Measurements from ENCODE around the gene XPNPEP3.

XPNPEP3 gene

GRCh38 chr22:40950962-40951794 lies 94.2 kb downstream of the XPNPEP3 start, which contains the start of gene RBX1 (continued):
- TF ChIP-seq ZNF10 (tag by site-specific recombination; IDR thresholded peaks at IDR 0.05) (no peak), ZNF610 (tag by site-specific recombination; IDR thresholded peaks at IDR 0.05; ENCODE audit: borderline replicate concordance) (peak; percentile 48; the same call in 1 of the 2 replicates), ZIC2 (tag by site-specific recombination; IDR thresholded peaks at IDR 0.05) (no peak), ZNF248 (tag by site-specific recombination; IDR thresholded peaks at IDR 0.05) (no peak), ZNF174 (tag by site-specific recombination; IDR thresholded peaks at IDR 0.05) (no peak), TRIM28 (IDR thresholded peaks at IDR 0.05; ENCODE audit: borderline replicate concordance, low read length) (no peak), ZNF266 (tag by site-specific recombination; IDR thresholded peaks at IDR 0.05; ENCODE audit: low read depth) (no peak), ZNF571 (tag by site-specific recombination; IDR thresholded peaks at IDR 0.05) (no peak), ZNF596 (tag by site-specific recombination; IDR thresholded peaks at IDR 0.05) (no peak), KLF1 (tag by site-specific recombination; IDR thresholded peaks at IDR 0.05) (peak; percentile 94), ZNF76 (tag by site-specific recombination; IDR thresholded peaks at IDR 0.05; ENCODE audit: borderline replicate concordance, low read depth) (no peak; the same call in 1 of the 2 replicates), ZNF629 (tag by site-specific recombination; IDR thresholded peaks at IDR 0.05) (peak; percentile 70; the same call in 1 of the 2 replicates), ZNF560 (tag by site-specific recombination; IDR thresholded peaks at IDR 0.05; ENCODE audit: borderline replicate concordance) (no peak), ZNF354C (tag by site-specific recombination; IDR thresholded peaks at IDR 0.05; ENCODE audit: borderline replicate concordance, low read depth) (no peak), ZNF561 (tag by site-specific recombination; IDR thresholded peaks at IDR 0.05; ENCODE audit: borderline replicate concordance) (0 out of 2 replicates have a peak, but pooled peaks have one; percentile 15), ZNF670 (tag by site-specific recombination; IDR thresholded peaks at IDR 0.05; ENCODE audit: low read depth) (no peak), ZBTB20 (tag by site-specific recombination; IDR thresholded peaks at IDR 0.05) (no peak; the same call in 1 of the 2 replicates), ZNF555 (tag by site-specific recombination; conservative IDR thresholded peaks at IDR 0.05) (no peak), ZNF473 (tag by site-specific recombination; IDR thresholded peaks at IDR 0.05) (no peak), ZNF426 (tag by site-specific recombination; IDR thresholded peaks at IDR 0.05) (no peak), ZNF2 (tag by site-specific recombination; IDR thresholded peaks at IDR 0.05) (peak; percentile 88), ZNF146 (tag by site-specific recombination; IDR thresholded peaks at IDR 0.05) (no peak), SALL2 (tag by site-specific recombination; IDR thresholded peaks at IDR 0.05; ENCODE audit: borderline replicate concordance) (no peak), ZNF112 (tag by site-specific recombination; IDR thresholded peaks at IDR 0.05) (no peak), SETDB1 (IDR thresholded peaks at IDR 0.05; ENCODE audit: insufficient read length, low read length) (no peak), REPIN1 (tag by site-specific recombination; IDR thresholded peaks at IDR 0.05; ENCODE audit: low read depth) (no peak), ZNF140 (tag by site-specific recombination; IDR thresholded peaks at IDR 0.05) (no peak), RBAK (tag by site-specific recombination; IDR thresholded peaks at IDR 0.05) (no peak), ZNF777 (tag by site-specific recombination; IDR thresholded peaks at IDR 0.05; ENCODE audit: borderline replicate concordance) (no peak; the same call in 1 of the 2 replicates), KLF8 (tag by site-specific recombination; IDR thresholded peaks at IDR 0.05) (peak; percentile 95), INSM2 (tag by site-specific recombination; IDR thresholded peaks at IDR 0.05) (0 out of 2 replicates have a peak, but pooled peaks have one; percentile 20), GLI4 (tag by site-specific recombination; IDR thresholded peaks at IDR 0.05) (no peak)
- TF ChIP-seq, protein P1, sequence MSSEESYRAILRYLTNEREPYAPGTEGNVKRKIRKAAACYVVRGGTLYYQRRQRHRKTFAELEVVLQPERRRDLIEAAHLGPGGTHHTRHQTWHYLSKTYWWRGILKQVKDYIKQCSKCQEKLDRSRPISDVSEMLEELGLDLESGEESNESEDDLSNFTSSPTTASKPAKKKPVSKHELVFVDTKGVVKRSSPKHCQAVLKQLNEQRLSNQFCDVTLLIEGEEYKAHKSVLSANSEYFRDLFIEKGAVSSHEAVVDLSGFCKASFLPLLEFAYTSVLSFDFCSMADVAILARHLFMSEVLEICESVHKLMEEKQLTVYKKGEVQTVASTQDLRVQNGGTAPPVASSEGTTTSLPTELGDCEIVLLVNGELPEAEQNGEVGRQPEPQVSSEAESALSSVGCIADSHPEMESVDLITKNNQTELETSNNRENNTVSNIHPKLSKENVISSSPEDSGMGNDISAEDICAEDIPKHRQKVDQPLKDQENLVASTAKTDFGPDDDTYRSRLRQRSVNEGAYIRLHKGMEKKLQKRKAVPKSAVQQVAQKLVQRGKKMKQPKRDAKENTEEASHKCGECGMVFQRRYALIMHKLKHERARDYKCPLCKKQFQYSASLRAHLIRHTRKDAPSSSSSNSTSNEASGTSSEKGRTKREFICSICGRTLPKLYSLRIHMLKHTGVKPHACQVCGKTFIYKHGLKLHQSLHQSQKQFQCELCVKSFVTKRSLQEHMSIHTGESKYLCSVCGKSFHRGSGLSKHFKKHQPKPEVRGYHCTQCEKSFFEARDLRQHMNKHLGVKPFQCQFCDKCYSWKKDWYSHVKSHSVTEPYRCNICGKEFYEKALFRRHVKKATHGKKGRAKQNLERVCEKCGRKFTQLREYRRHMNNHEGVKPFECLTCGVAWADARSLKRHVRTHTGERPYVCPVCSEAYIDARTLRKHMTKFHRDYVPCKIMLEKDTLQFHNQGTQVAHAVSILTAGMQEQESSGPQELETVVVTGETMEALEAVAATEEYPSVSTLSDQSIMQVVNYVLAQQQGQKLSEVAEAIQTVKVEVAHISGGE (tag by site-specific recombination; conservative IDR thresholded peaks at IDR 0.05; ENCODE audit: low read depth), result peak; percentile 40; the same call in 1 of the 2 replicates
- TF ChIP-seq, protein P2, sequence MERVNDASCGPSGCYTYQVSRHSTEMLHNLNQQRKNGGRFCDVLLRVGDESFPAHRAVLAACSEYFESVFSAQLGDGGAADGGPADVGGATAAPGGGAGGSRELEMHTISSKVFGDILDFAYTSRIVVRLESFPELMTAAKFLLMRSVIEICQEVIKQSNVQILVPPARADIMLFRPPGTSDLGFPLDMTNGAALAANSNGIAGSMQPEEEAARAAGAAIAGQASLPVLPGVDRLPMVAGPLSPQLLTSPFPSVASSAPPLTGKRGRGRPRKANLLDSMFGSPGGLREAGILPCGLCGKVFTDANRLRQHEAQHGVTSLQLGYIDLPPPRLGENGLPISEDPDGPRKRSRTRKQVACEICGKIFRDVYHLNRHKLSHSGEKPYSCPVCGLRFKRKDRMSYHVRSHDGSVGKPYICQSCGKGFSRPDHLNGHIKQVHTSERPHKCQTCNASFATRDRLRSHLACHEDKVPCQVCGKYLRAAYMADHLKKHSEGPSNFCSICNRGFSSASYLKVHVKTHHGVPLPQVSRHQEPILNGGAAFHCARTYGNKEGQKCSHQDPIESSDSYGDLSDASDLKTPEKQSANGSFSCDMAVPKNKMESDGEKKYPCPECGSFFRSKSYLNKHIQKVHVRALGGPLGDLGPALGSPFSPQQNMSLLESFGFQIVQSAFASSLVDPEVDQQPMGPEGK (tag by site-specific recombination; IDR thresholded peaks at IDR 0.05), result peak; percentile 97
